ENCODE results near the gene NLRC3. TPM values are rescaled to one million over a fixed set of nuclear protein-coding genes. Genes with fewer than 3 reads are reported as not detected.

The NLRC3 gene
- total RNA-seq, 1 experiment from 2014 or later = 0.09 TPM

DNA sequence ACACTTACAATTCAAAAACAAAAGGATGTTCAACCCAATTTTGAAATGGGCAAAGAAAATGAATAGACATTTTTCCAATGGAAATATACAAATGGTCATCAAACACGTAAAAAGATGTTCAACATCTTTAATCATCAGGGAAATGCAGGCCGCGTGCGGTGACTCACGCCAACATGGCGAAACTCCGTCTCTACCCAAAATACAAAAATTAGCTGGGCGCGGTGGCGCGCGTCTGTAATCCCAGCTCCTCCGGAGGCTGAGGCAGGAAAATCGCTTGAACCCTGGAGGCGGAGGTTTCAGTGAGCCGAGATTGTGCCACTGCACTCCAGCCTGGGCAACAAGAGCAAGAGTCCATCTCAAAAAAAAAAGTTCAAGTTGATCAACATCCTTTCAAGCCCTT is 78.2 kb downstream of the NLRC3 start:
- DNase-seq (ENCODE audit: low spot score) = no peak
- Histone ChIP-seq H3K4me3 (ENCODE audit: low read depth, low read length, poor library complexity, severe bottlenecking) (no peak overlapping the region), H3K36me3 (ENCODE audit: insufficient read depth, low read length, poor library complexity, severe bottlenecking) (no peaks in the 10 kb centered on the region), H3K27ac (ENCODE audit: low read depth, low read length, poor library complexity, severe bottlenecking) (no peak overlapping the region), H3K4me1 (ENCODE audit: insufficient read depth, low read length, poor library complexity, severe bottlenecking) (peaks cover 9% of the 10 kb centered on the region), H3K9me3 (ENCODE audit: low read depth, low read length, poor library complexity, severe bottlenecking) (no peaks in the 10 kb centered on the region), H3K27me3 (replicated peaks; ENCODE audit: insufficient read depth, low read depth, low read length, poor library complexity) (no peaks in the 10 kb centered on the region)
- ChIA-PET POLR2A (ENCODE audit: low non-redundant PET) (no interaction called here), CTCF (no interaction called here)
- no peak for TF ChIP-seq EZH2 (IDR thresholded peaks at IDR 0.05; ENCODE audit: borderline replicate concordance, low read depth, low read length, poor library complexity, severe bottlenecking)
- no peak for TF ChIP-seq CTCF (conservative IDR thresholded peaks at IDR 0.05; ENCODE audit: low read depth, low read length)
- intact Hi-C loops (cut with micrococcal nuclease; ENCODE audit: unreplicated experiment) = no loop called here
- no TSS peak for BruUV-seq (replicated peaks)

DNA sequence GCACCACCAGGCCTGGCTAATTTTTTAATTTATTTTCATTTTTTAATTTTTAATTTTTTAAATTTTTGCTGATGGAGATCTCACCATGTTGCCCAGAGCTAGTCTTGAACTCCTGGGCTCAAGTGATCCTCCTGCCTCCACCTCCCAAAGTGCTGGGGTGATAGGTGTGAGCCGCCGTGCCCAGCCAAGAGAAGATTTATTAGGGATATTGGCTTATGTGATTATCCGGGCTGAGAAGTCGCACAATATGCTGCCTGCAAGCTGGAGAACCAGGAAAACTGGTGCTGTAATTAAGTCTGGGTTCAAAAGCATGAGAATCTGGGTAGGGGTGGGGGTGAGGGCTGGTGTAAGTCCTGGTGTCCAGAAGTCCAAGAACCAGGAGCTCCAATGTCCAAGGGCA is 79.4 kb downstream of the NLRC3 start:
- H3K27me3 ChIP-seq (replicated peaks; ENCODE audit: insufficient read depth, low read depth, low read length, poor library complexity) = no peaks in the 10 kb centered on the region
- intact Hi-C loops (cut with micrococcal nuclease; ENCODE audit: unreplicated experiment) = no loop called here
- H3K4me1 ChIP-seq (ENCODE audit: insufficient read depth, low read length, poor library complexity, severe bottlenecking) = peaks cover 9% of the 10 kb centered on the region
- no TSS peak for BruUV-seq (replicated peaks)
- TF ChIP-seq EZH2 (IDR thresholded peaks at IDR 0.05; ENCODE audit: borderline replicate concordance, low read depth, low read length, poor library complexity, severe bottlenecking) (no peak), CTCF (conservative IDR thresholded peaks at IDR 0.05; ENCODE audit: low read depth, low read length) (no peak)
- no peak overlapping the region for H3K27ac ChIP-seq (ENCODE audit: low read depth, low read length, poor library complexity, severe bottlenecking)
- H3K4me3 ChIP-seq (ENCODE audit: low read depth, low read length, poor library complexity, severe bottlenecking) = no peak overlapping the region
- no peaks in the 10 kb centered on the region for H3K9me3 ChIP-seq (ENCODE audit: low read depth, low read length, poor library complexity, severe bottlenecking)
- POLR2A ChIA-PET (ENCODE audit: low non-redundant PET) = no interaction called here
- H3K36me3 ChIP-seq (ENCODE audit: insufficient read depth, low read length, poor library complexity, severe bottlenecking) = no peaks in the 10 kb centered on the region
- CTCF ChIA-PET = no interaction called here
- no peak for DNase-seq (ENCODE audit: low spot score)

DNA sequence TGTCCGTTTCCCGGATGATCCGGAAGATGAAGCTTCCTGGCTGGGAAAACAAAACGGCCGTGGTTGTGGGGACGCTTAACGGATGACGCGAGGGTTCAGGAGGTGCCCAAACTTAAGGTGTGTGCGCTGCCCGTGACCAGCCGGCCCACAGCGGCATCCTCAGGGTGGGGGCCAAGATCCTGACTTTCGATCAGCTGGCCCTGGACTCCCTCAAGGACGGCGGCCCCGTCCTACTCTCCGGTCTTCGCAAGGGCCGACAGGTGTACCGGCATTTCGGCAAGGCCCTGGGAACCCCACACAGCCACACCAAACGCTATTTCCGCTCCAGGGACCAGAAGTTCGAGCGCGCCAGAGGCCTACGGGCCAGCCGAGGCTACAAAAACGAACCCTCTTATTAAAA is 80.8 kb downstream of the NLRC3 start:
- no peak overlapping the region for H3K4me3 ChIP-seq (ENCODE audit: low read depth, low read length, poor library complexity, severe bottlenecking)
- ChIA-PET CTCF (no interaction called here), POLR2A (ENCODE audit: low non-redundant PET) (no interaction called here)
- TF ChIP-seq EZH2 (IDR thresholded peaks at IDR 0.05; ENCODE audit: borderline replicate concordance, low read depth, low read length, poor library complexity, severe bottlenecking) (no peak), CTCF (conservative IDR thresholded peaks at IDR 0.05; ENCODE audit: low read depth, low read length) (no peak)
- no peak overlapping the region for H3K27ac ChIP-seq (ENCODE audit: low read depth, low read length, poor library complexity, severe bottlenecking)
- H3K36me3 ChIP-seq (ENCODE audit: insufficient read depth, low read length, poor library complexity, severe bottlenecking) = no peaks in the 10 kb centered on the region
- H3K9me3 ChIP-seq (ENCODE audit: low read depth, low read length, poor library complexity, severe bottlenecking) = no peaks in the 10 kb centered on the region
- no peaks in the 10 kb centered on the region for H3K27me3 ChIP-seq (replicated peaks; ENCODE audit: insufficient read depth, low read depth, low read length, poor library complexity)
- no TSS peak for BruUV-seq (replicated peaks)
- DNase-seq (ENCODE audit: low spot score) = no peak
- H3K4me1 ChIP-seq (ENCODE audit: insufficient read depth, low read length, poor library complexity, severe bottlenecking) = no peaks in the 10 kb centered on the region
- intact Hi-C loops (cut with micrococcal nuclease; ENCODE audit: unreplicated experiment) = no loop called here
